ENCODE results near the gene SCCPDH.

The SCCPDH gene

GRCh38 chr1:246786606-246787238, 62.5 kb downstream of the SCCPDH start:
- DNase-seq: no peak

DNA sequence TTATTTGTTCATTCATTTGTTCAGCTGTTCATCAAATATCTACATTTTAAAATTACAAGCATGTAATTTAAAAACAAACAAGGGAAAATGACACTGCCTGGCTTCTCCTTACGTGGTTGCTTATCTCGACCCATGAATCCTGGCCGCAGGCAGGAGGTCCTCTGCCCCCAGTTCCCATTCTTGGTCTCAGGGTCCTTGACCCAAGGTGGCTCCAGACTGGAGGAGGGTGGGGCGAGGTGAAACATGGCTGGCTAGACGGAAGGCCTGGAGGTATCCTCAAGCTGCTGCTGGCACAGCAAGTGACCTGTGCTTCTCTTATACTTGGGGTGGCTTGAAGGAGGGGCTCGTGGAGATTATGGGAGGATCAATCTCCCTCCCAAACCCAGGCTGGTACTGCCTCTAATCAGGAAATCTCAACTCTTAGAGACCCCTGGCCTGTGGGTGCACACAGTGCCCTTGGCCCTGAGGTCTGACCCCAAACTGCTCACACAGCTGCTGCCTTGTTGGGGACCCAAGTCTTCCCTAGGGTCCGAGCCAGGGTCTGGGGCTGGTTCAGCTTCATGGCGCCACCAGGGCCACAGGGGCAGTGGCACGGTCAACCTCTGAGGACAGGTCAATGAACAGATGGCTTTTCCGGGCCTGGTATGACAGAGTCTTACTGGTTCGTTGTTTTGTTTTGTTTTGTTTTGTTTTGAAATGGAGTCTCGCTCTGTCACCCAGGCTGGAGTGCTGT, 63.7 kb downstream of the SCCPDH start:
- no peak for DNase-seq

GRCh38 chr1:246788895-246789338, 64.7 kb downstream of the SCCPDH start:
- DNase-seq: no peak

DNA sequence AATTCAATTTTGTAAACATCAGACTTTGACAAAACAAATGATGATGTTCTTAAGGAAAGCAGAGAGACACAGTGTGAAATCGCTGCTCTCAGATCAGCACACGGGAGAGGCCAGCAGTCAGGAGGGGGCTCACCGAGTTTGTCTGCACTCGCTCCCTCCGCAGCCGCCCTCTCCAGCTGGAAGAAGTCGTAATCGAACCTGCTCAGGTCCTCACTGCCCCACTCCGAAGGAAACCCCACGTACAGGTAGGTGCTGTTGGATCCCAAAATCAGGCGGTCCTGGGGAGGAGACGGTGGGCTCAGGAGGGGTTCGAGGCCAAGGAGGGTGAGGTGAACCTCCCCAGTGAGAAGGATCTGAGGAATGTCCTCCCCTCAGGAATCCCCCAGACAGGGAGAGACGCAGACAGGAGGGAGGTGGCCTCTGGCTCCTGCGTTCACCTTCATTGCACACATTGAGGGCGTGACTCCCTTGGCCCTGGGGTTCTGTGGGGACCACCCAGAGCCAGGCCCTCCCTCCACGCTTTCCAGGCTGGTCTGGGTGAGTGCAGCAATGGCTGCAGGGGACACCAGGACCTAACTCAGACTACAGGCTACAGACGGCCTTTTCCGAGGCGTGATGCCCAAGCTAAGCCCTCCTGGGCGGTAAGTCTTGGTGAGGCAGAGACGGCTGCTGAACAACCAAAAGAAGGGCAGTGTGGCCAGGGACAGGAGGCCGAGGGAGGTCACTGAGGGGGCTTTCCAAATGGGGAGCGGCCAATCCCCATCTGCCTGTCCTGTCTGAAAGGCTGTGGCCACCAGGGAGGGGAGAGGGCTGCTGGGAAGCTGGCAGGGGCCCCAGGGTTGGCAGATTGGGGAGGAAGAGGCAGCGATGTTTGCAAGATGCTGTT, 65.5 kb downstream of the SCCPDH start:
- no peak for DNase-seq

GRCh38 chr1:246790364-246790763, 66.2 kb downstream of the SCCPDH start:
- DNase-seq: no peak

DNA sequence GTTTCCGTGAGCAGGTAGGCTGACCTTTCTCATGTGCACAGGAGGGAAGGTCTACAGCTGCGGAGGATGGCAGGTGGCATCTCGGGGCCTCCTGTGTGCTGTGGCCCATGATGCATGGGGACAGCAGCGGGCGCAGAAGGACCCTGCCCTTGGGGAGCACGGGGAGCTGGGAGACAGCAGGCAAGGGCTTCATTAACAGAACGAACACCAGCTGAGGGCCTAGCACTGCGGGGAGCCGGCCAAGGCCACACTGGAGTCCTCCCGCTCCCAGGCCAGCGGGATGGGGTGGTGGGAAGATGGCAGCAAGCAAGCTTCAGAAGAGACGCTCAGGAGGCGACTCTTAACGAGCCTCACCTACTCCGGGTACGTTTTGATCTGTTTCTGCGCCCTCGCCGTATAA, 66.6 kb downstream of the SCCPDH start:
- no peak for DNase-seq

- no peak for DNase-seq
Measured at GRCh38 chr1:246791303-246791918, 67.2 kb downstream of the SCCPDH start.

GRCh38 chr1:246792603-246793002, 68.4 kb downstream of the SCCPDH start:
- no peak for DNase-seq

GRCh38 chr1:246793356-246793896, 69.2 kb downstream of the SCCPDH start:
- no peak for DNase-seq

DNA sequence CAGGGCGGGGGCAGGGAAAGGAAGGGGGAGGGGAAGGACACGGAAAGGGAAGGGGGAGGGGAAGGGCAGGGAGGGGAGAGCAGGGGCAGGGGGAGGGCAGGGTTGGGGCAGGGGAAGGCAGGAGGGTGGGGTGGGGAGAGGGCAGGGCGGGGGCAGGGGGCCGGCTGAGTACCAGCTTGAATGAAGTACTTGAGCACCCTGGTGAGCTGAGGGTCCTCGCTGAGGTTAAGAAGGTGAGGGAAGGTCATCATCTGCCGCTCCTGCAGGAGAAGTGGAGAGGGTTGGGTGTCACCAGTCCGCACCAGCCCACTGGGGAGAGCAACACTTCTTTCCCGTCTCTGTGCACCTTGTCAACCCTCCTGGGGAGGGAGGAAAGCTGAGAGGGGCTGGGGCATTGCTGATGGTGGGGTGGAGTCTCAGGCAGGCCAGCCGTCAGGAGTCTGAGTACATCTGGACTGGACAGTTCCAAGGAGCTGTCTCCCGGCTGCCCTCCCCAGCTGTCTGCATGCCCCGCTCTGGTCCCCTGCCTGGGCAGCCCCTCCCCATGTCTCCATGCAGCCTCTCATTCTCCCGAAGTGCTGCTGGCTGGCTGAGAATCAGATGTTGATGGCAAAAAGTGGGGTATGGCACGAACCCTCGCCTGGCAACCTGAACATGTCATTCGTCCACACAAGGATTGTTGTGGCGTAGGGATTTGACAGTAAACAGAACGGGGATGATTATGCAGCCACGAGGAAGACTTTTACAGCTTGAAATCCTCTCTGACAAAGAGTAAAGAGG, 70.0 kb downstream of the SCCPDH start:
- no peak for DNase-seq

DNA sequence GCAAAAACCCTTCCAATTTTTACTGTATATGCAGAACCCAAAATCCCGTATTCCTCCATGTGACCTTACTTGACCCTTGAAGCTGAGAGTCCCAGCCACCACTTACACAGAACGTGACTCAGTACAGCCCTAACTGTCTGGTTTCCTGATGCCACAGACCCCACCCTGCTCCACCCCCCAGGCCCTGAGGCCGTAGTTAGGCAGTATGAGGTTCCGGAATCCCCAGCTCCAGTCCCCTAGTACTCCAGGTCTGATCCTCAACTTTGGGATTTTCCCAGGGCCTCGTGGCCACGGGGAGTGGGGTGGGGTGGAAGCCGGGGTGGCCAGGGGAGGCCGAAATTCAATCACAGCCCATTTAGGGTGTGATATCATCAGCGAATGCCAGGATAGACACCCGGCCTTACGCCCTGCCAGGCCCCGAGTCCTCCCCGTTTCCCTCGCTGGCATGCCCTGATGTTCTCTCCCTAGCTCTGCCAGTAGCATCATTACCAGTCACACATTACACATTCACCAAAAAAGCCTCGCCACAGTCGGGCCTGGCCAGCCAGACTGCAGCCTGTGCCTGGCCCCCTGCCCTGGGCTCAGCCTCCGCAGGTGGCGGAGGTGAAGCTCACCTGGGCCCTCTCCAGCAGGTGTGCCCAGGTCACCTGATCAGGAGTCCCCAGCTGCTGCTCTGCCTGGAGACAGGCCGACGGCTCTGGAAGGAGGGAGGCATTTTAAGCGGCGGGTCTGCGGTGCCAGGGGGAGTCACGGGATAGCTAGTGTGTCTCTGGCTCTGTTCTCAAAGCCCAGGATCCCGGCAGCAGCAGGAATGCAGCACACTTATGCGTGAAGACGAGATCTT, 70.8 kb downstream of the SCCPDH start:
- DNase-seq: no peak

DNA sequence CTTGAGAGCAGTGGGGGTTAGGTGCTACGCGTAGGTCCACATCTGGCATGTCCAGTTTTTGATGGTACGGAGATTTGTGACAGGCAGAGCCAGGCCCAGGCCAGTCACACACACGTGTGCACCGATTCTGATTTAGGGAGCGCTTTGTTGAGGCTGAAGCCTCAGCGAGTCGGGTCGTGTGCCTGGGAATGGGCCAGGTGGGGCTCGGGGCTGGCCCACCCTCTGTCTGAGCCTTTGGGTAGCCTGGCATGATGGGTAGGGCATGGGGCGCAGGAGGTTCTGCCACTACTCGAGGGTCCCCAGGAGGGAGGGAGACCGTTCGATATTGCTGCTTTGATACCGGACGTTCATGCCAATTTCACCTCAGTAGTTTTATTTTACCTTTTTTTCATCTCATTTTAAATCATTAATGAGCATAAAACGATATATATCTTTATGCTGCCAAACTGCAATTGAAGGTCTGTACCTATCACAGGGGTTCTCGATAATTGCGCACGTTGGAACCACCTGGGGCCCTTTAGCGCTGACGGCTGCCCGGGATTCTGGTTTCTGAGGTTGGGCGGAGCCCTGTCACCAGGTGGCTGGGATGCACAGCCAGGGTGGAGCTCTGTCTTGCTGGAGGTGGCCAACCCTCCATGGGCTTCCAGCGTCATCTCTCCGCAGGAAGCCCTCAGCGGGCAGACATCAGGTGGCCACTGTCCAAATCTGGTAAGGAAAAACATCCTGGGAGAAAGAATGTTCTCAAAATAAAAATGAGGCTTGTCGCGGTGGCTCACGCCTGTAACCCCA, 71.9 kb downstream of the SCCPDH start:
- no peak for DNase-seq

DNA sequence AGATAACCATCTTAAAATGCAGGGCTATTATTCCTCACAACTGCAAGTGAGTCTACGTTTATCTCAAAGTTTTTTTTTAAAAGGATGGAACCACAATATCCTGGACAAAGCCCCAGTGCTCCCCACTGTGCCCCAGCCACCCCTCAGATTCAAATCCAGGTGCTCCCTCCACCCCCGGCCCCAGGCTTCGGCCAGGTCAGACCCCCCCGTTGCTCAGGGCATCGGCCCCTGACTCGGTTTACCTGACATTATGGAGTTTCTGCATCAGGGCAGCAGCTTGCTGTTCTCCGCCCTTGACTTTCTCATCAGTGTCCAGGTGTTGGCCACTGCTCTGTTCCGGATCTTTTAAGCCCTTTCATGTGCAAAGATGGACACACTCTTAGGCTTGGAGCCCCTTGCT, 72.9 kb downstream of the SCCPDH start:
- no peak for DNase-seq

DNA sequence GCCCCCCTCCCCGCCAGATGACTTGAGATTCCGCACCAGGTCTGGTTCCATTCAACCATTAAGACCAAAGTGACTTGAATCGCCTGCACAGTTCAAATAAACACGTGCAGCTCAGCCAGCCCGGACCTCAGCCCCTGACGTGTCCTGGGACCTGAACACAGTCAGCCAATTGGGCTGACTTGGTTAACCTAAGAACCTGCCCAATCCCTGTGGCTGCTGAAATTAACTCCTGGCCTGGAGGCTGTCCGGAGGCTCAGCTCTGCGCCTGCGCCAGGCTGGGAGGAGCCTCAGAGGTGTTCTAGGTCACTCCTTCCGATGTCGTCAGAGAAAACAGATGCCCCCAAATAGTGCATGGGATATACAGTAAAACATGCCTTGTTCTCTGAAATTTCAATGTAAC, 73.4 kb downstream of the SCCPDH start:
- no peak for DNase-seq

DNA sequence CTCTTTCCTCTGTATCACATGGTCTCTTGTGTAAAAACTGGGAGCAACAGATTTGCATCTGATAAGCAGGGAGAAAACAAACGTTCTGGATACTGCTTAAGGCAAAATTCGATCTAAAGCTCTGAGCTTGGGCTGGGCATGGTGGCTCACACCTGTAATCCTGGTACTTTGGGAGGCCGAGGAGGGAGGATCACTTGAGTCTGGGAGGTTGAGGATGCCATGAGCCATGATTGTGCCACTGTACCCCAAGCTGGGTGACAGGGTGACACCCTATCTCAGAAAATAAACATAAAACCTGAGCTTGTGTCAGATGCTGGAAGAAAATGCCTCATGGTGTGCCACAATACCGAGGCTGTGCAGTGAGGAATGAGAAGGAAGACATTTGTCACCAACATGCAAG, 73.9 kb downstream of the SCCPDH start:
- no peak for DNase-seq

- DNase-seq: no peak
Measured at GRCh38 chr1:246798606-246799496, 74.6 kb downstream of the SCCPDH start.

DNA sequence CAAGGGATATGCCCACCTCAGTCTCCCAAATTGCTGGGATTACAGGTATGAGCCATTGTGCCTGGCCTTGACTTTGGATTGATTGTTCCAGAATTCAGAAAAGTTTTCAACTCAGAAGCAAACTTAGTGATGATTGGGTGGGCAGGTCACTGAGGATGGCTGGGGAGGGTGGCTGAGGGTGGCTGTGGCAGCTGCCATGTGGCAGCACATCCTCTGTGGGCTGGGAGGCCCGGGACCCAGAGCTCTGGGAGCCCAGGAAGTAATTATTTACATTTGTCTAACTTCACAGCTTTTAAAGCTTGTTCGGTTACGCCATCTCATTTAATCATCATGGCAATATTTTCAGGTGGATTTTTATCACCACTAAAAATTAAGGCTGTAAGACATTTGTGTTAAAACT, 76.1 kb downstream of the SCCPDH start:
- DNase-seq: no peak

DNA sequence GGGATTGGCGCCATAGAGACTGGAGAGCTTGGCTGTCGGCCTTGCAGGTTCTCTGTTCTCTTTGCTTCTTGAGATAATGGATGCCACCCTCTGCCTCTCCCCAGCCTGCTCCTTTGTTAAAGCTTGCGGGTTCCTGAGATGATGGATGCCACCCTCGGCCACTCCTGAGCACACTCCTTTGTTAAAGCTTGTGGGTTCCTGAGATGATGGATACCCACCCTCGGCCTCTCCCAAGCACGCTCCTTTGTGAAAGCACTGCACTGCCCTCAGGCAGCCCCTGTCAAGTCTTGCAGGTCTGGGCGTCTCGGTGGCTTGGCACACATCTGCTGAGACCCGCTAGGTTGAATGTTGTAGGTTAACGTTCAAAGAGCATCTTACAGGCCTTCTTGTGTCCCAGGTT, 76.5 kb downstream of the SCCPDH start:
- no peak for DNase-seq

Measured in activated CD8-positive, alpha-beta memory T cell treated with anti-CD3 and anti-CD28 coated beads, Interleukin-2, amount 50 U/mL, for 4 hours (primary cell).